Measurements from ENCODE around the gene CHCHD6.

Gene CHCHD6

GRCh38 chr3:126816986-126817777, 113.1 kb downstream of the CHCHD6 start:
- H3K27ac ChIP-seq = peak overlapping the region; percentile 18; the same call in 1 of the 2 replicates
- TF ChIP-seq CTCF (conservative IDR thresholded peaks at IDR 0.05) = no peak

- no peak overlapping the region for H3K27ac ChIP-seq
These were observed 113.7 kb downstream of the CHCHD6 start for GRCh38 chr3:126817781-126818180.

GRCh38 chr3:126818400-126819095, 114.5 kb downstream of the CHCHD6 start:
- no peak for TF ChIP-seq CTCF (conservative IDR thresholded peaks at IDR 0.05)
- H3K27ac ChIP-seq = no peak overlapping the region

More at GRCh38 chr3:126817781-126818180, 113.7 kb downstream of the CHCHD6 start:
- no peak for TF ChIP-seq CTCF (conservative IDR thresholded peaks at IDR 0.05)

GRCh38 chr3:126826693-126827092, 122.7 kb downstream of the CHCHD6 start:
- no peak for TF ChIP-seq CTCF (conservative IDR thresholded peaks at IDR 0.05)
- no peak overlapping the region for H3K27ac ChIP-seq

- no peak for TF ChIP-seq CTCF (conservative IDR thresholded peaks at IDR 0.05)
- no peak overlapping the region for H3K27ac ChIP-seq
These were observed 123.1 kb downstream of the CHCHD6 start for GRCh38 chr3:126827121-126827520.

GRCh38 chr3:126828306-126828705, 124.3 kb downstream of the CHCHD6 start:
- no peak for TF ChIP-seq CTCF (conservative IDR thresholded peaks at IDR 0.05)

GRCh38 chr3:126832933-126833332, 128.9 kb downstream of the CHCHD6 start:
- H3K27ac ChIP-seq = no peak overlapping the region
- TF ChIP-seq CTCF (conservative IDR thresholded peaks at IDR 0.05) = no peak

More at GRCh38 chr3:126828306-126828705, 124.3 kb downstream of the CHCHD6 start:
- H3K27ac ChIP-seq = no peak overlapping the region
